Calu3 (cell line): ENCODE data around the gene TREM1. TPM values are rescaled to one million over a fixed set of nuclear protein-coding genes. Genes with fewer than 3 reads are reported as not detected.
A peak's percentile ranks its signal among the peaks of the same experiment; 100 is the strongest.

ENCODE experiments used
- Bru-seq: library from RNA; stranded (reverse); fragments of 400-500 nt; gene quantifications from one replicate; lab custom pipeline; 2021; lab: Mats Ljungman, UMichigan
- BruChase-seq, 2 experiments: library from RNA; stranded (reverse); fragments of 400-500 nt; gene quantifications; one replicate each; lab custom pipeline; 2021; lab: Mats Ljungman, UMichigan
- BruUV-seq: library from RNA; stranded (reverse); fragments of 400-500 nt; replicated peaks from 2 replicates; lab custom pipeline; 2021; lab: Mats Ljungman, UMichigan
- CTCF ChIA-PET: fragments of 300-600 bp; sonication (Branson Sonifier 250); formaldehyde crosslinking; loops from one replicate; lab custom pipeline; 2022; ENCODE audit warnings: antibody characterized with exemption; lab: Charles Lee
- DNase-seq: peaks from one replicate; pipeline ENCODE4 v3.0.0; 2022
- H3K27ac Mint-ChIP-seq: one replicate; pipeline ENCODE4 v1.8.0; 2022; ENCODE audit warnings: mixed read lengths; ENCODE audit not compliant: unreplicated experiment
- H3K27me3 Mint-ChIP-seq: one replicate; pipeline ENCODE4 v1.8.0; 2022; ENCODE audit warnings: mixed read lengths; ENCODE audit not compliant: unreplicated experiment
- H3K36me3 Mint-ChIP-seq: one replicate; pipeline ENCODE4 v1.8.0; 2022; ENCODE audit warnings: mild to moderate bottlenecking, moderate library complexity, mixed read lengths; ENCODE audit not compliant: insufficient read depth, unreplicated experiment
- H3K4me1 Mint-ChIP-seq: one replicate; pipeline ENCODE4 v1.8.0; 2022; ENCODE audit warnings: mild to moderate bottlenecking, low read depth, mixed read lengths; ENCODE audit not compliant: unreplicated experiment
- H3K4me3 Mint-ChIP-seq: one replicate; pipeline ENCODE4 v1.8.0; 2022; ENCODE audit warnings: mild to moderate bottlenecking, low read depth, moderate library complexity, mixed read lengths; ENCODE audit not compliant: unreplicated experiment
- H3K9me3 Mint-ChIP-seq: one replicate; pipeline ENCODE4 v1.8.0; 2022; ENCODE audit warnings: low read depth, mixed read lengths; ENCODE audit not compliant: unreplicated experiment
- intact Hi-C: fragments of 100-400 bp; cut with micrococcal nuclease; formaldehyde crosslinking; loops from one replicate; pipeline ENCODE4 v1.10.0; 2022; ENCODE audit not compliant: unreplicated experiment
- long read RNA-seq: library from polyadenylated mRNA; stranded (forward); transcript quantifications from one replicate; pipeline ENCODE4 v2.0.0, GENCODE V29; 2022
- total RNA-seq: library from RNA; stranded (reverse); gene quantifications from 2 replicates; pipeline ENCODE4 v1.2.3, GENCODE V29; 2022
- TF ChIP-seq, protein P1 (sequence below): fragments of 200-600 bp; IDR thresholded peaks from one replicate; pipeline ENCODE4 v1.8.0; 2022; ENCODE audit warnings: antibody characterized with exemption; ENCODE audit not compliant: unreplicated experiment

TREM1 gene
- 1.2 and 1.4 TPM in 2 replicates for total RNA-seq
- percentile 19 among the genes with signal in this experiment for Bru-seq, nascent RNA
- BruChase-seq, experiment 1, labeled RNA remaining after a 6-hour chase, result percentile 30 among the genes with signal in this experiment
- BruChase-seq, experiment 2, labeled RNA remaining after a 2-hour chase, result percentile 18 among the genes with signal in this experiment
- long read RNA-seq, result 0 reads

DNA sequence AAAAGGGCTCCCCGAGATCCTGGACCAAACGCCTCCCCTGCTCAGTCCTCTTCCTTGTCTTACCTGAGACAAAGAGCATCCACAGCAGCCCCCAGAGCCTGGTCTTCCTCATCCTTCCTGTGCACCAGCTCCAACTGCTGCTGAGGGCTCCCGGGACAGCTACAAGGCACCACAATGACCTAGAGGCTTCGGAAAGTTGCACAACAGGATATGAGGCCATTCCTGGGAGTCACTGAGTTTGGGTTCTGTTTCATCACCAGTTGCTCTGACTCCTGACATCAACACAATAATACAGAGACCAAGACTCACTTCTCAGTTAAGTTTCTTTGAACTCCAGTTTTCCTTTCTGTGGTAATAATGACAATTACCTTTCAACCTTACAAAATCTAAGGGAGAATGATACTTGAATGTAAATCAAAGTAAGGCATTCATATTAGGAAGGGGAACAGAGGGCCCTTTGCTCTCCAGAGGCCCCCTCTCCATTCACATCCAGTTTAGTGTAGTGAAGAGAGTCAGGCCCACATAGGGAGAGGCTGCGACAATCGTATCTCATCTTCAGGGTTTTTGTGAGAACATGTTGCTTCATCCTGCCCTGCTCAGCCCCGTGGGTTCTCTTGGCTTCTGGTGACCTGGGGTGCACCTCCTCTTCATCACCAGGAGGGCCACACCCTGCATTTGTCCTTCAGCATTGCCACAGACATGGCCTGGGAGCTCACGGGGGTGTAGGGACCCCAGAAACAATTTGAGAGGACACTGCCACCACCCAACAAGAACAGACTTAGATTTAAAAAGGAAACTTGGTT is at the start of gene TREM1:
Gene TREM1, minus strand, starts transcription at position 139 of the 803 bp plus-strand sequence. Its CDS starts 27 bp downstream, at position 112.
- CTCF ChIA-PET, result no interaction called here
- no TSS peak for BruUV-seq

GRCh38 chr6:41335943-41336342 is 49.5 kb upstream of the TREM1 start:
- Mint-ChIP-seq H3K36me3 (no peaks in the 10 kb centered on the region), H3K27me3 (peaks cover 64% of the 10 kb centered on the region), H3K9me3 (no peaks in the 10 kb centered on the region), H3K27ac (no peak overlapping the region), H3K4me1 (no peaks in the 10 kb centered on the region), H3K4me3 (no peak overlapping the region)
- no TSS peak for BruUV-seq
- TF ChIP-seq, protein P1, sequence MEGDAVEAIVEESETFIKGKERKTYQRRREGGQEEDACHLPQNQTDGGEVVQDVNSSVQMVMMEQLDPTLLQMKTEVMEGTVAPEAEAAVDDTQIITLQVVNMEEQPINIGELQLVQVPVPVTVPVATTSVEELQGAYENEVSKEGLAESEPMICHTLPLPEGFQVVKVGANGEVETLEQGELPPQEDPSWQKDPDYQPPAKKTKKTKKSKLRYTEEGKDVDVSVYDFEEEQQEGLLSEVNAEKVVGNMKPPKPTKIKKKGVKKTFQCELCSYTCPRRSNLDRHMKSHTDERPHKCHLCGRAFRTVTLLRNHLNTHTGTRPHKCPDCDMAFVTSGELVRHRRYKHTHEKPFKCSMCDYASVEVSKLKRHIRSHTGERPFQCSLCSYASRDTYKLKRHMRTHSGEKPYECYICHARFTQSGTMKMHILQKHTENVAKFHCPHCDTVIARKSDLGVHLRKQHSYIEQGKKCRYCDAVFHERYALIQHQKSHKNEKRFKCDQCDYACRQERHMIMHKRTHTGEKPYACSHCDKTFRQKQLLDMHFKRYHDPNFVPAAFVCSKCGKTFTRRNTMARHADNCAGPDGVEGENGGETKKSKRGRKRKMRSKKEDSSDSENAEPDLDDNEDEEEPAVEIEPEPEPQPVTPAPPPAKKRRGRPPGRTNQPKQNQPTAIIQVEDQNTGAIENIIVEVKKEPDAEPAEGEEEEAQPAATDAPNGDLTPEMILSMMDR, result no peak
- no peak for DNase-seq
- CTCF ChIA-PET, result no interaction called here
- intact Hi-C loops, result no loop called here

More for the DNA sequence above, at the start of gene TREM1:
- TF ChIP-seq, protein P1, result no peak
- H3K36me3 Mint-ChIP-seq, result peaks cover 5% of the 10 kb centered on the region
- H3K4me3 Mint-ChIP-seq, result no peak within 1 kb of the TSS
- peaks cover 27% of the 10 kb centered on the region for H3K4me1 Mint-ChIP-seq
- H3K27ac Mint-ChIP-seq, result peak within 1 kb of the TSS; percentile 6
- intact Hi-C loops, result no loop called here
- H3K9me3 Mint-ChIP-seq, result no peaks in the 10 kb centered on the region
- H3K27me3 Mint-ChIP-seq, result no peaks in the 10 kb centered on the region
- peak; percentile 30 for DNase-seq

GRCh38 chr6:41335296-41335695 is 48.8 kb upstream of the TREM1 start, which contains the start of gene NCR2:
Gene NCR2 (plus strand): TSS chr6:41335608. CDS start chr6:41335877, 269 bp downstream.
- no peaks in the 10 kb centered on the region for H3K36me3 Mint-ChIP-seq
- H3K9me3 Mint-ChIP-seq, result no peaks in the 10 kb centered on the region
- peaks cover 64% of the 10 kb centered on the region for H3K27me3 Mint-ChIP-seq
- no peaks in the 10 kb centered on the region for H3K4me1 Mint-ChIP-seq
- TF ChIP-seq, protein P1, result no peak
- no peak within 1 kb of the TSS for H3K27ac Mint-ChIP-seq
- intact Hi-C loops, result no loop called here
- BruUV-seq, result no TSS peak
- no peak within 1 kb of the TSS for H3K4me3 Mint-ChIP-seq
- no peak for DNase-seq
- CTCF ChIA-PET, result interaction anchor here (0.6 to 1.2 kb wide), 2 partner anchors 34 to 359 kb away, joined by 3 read pairs; no protein-coding TSS in a partner anchor

DNA sequence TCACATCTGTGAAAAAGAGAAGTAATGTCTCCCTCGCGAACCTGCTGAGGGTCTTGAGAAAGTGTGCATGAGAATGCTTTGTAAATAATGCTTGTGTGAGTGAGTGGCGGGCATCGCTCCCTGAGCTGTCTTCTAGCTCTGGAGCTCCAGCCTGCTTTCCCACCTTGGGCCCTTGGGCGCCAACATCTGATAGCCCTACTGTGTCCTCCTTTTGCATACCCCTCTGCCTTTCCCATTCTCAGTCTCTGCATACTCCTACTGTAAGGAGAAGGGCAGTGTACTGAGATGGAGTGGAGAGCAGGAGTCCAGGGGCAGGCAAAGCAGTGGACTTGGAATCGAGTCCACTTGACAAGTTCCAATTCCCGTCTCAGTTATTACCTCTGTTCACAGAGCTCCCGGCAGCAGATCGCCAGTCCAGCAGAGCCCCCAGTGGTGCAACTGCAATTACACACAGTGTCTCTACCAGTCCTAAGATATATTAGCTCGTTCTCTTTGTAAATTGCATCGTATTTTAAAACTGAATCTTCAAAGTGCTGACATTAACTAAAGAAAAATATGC is 48.1 kb upstream of the TREM1 start:
- peaks cover 70% of the 10 kb centered on the region for H3K27me3 Mint-ChIP-seq
- intact Hi-C loops, result no loop called here

More for the DNA sequence above, 48.1 kb upstream of the TREM1 start:
- no peaks in the 10 kb centered on the region for H3K4me1 Mint-ChIP-seq
- no peaks in the 10 kb centered on the region for H3K36me3 Mint-ChIP-seq
- no peak overlapping the region for H3K27ac Mint-ChIP-seq
- TF ChIP-seq, protein P1, result no peak
- no peaks in the 10 kb centered on the region for H3K9me3 Mint-ChIP-seq
- CTCF ChIA-PET, result interaction anchor here (1.2 kb wide), 2 partner anchors 22 to 35 kb away, joined by 3 read pairs; no protein-coding TSS in a partner anchor
- no peak for DNase-seq
- BruUV-seq, result no TSS peak
- H3K4me3 Mint-ChIP-seq, result no peak overlapping the region
